Left lung (tissue), 10 donors: ENCODE data around the gene LMOD1. TPM values are rescaled to one million over a fixed set of nuclear protein-coding genes. Genes with fewer than 3 reads are reported as not detected.

ENCODE experiments used
- ATAC-seq: fragments of 200-7000 bp; cut with Tn5 transposase; one replicate; pipeline ENCODE4 v1.9.1; 2020; ENCODE audit warnings: moderate library complexity
- DNase-seq, 4 donors: peaks; one replicate each; pipeline ENCODE4 v3.0.0-alpha.2; 2013 to 2020
- H3K27ac ChIP-seq, 2 donors: fragments of 200-600 bp; sonication (generic) in 1 of 2; one replicate each; pipeline versions ENCODE4 v1.5.0 to v1.8.0; 2020 to 2021
- H3K27me3 ChIP-seq, 2 donors: fragments of 200-600 bp; sonication (generic) in 1 of 2; one replicate each; pipeline versions ENCODE4 v1.5.0 to v1.8.0; 2020 to 2021
- H3K36me3 ChIP-seq, 2 donors: fragments of 200-600 bp; sonication (generic) in 1 of 2; one replicate each; pipeline versions ENCODE4 v1.5.0 to v1.8.0; 2020 to 2021
- H3K4me1 ChIP-seq, 2 donors: fragments of 200-600 bp; one replicate each; pipeline ENCODE4 v1.8.0; 2021
- H3K4me3 ChIP-seq, 2 donors: fragments of 200-600 bp; sonication (generic) in 1 of 2; one replicate each; pipeline versions ENCODE4 v1.5.0 to v1.8.0; 2020 to 2021; ENCODE audit warnings: mild to moderate bottlenecking in 1 of 2
- H3K9me3 ChIP-seq, 2 donors: fragments of 200-600 bp; sonication (generic) in 1 of 2; one replicate each; pipeline versions ENCODE4 v1.5.0 to v1.8.0; 2020 to 2021
- intact Hi-C, 2 donors: fragments of 100-400 bp; cut with DNase I; formaldehyde crosslinking; loops; one replicate each; pipeline versions ENCODE4 v1.11.2 to v1.14.2; 2022
- polyA plus RNA-seq, 6 donors: library from polyadenylated mRNA; unstranded; fragments of 120-200 nt; gene quantifications; one replicate each; pipeline ENCODE4 v1.2.1, GENCODE V29; 2013; ENCODE audit not compliant: insufficient read length in 6 of 6
- total RNA-seq, 2 donors: library from RNA; stranded (reverse); fragmentation: NEBNext Ultra II Directional; extraction: Animal tissue kit (Norgen Biotek cat#: 25700); gene quantifications; one replicate each; pipeline ENCODE4 v1.2.1, GENCODE V29; 2021
- TF ChIP-seq, protein P1 (sequence below), 2 donors: fragments of 200-600 bp; sonication (generic) in 1 of 2; IDR thresholded peaks; one replicate each; pipeline versions ENCODE4 v1.5.0 to v1.8.0; 2021; ENCODE audit warnings: antibody characterized with exemption in 2 of 2
- donor health status: DM: no; HTN: yes; CAD: no.
- donor health status: DM: no; HTN: no; CAD: no.

Gene LMOD1
- total and polyA plus RNA-seq, 8 donors: 3.3 to 20.8 (median 5.1) TPM

DNA sequence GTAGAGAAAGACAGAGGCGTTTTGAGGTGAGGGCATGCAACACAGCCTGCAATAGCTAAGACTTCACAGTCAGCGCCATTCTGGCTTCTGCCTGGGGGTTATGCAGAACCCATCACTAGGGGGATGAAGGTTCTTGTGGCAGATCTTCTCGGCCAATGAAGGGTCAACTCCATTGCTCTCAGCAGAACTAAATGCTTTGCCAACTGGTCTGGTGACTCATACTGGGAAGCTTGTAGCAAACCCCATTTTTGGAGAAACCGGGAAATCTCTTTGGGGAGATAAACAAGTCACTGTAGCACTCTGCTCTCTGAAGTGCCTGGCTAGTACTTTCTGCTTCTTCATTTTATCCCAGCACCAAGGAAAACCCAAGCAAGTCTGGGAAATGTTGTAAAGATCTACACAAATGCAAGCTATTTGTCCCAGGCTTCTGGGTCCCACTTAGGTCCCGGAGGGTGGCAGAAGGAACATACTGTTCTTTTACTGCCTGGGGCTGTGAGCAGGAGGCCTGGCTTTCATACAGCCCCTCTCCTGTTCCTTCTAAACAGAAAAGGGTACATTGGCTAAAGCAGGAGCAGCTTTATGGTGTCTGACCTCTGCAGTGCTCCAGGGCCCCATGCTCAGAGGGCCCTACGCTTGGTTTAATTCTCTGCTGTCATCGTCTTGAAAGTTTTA is 28.9 kb downstream of the LMOD1 start:
- Histone ChIP-seq H3K36me3 (no peaks in the 10 kb centered on the region), H3K4me1 (peaks cover 7 to 12% of the 10 kb centered on the region in 2 donors), H3K27me3 (no peaks in the 10 kb centered on the region), H3K9me3 (peaks cover 0 to 2% of the 10 kb centered on the region in 2 donors), H3K4me3 (no peak overlapping the region), H3K27ac (peak overlapping the region; percentile 48 to 75)
- intact Hi-C loops: no loop called here
- ATAC-seq (peak; percentile 77), DNase-seq (no peak)
- TF ChIP-seq, protein P1, sequence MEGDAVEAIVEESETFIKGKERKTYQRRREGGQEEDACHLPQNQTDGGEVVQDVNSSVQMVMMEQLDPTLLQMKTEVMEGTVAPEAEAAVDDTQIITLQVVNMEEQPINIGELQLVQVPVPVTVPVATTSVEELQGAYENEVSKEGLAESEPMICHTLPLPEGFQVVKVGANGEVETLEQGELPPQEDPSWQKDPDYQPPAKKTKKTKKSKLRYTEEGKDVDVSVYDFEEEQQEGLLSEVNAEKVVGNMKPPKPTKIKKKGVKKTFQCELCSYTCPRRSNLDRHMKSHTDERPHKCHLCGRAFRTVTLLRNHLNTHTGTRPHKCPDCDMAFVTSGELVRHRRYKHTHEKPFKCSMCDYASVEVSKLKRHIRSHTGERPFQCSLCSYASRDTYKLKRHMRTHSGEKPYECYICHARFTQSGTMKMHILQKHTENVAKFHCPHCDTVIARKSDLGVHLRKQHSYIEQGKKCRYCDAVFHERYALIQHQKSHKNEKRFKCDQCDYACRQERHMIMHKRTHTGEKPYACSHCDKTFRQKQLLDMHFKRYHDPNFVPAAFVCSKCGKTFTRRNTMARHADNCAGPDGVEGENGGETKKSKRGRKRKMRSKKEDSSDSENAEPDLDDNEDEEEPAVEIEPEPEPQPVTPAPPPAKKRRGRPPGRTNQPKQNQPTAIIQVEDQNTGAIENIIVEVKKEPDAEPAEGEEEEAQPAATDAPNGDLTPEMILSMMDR (IDR thresholded peaks at IDR 0.05): no peak

GRCh38 chr1:201916649-201917249 is 29.6 kb downstream of the LMOD1 start:
- TF ChIP-seq, protein P1 (IDR thresholded peaks at IDR 0.05): no peak
- no peaks in the 10 kb centered on the region for H3K36me3 ChIP-seq
- intact Hi-C loops: no loop called here
- H3K4me1 ChIP-seq: peaks cover 7 to 12% of the 10 kb centered on the region in 2 donors
- no peaks in the 10 kb centered on the region for H3K27me3 ChIP-seq
- DNase-seq: peak in 2 of 4 donors; percentile 28 to 69
- peaks cover 0 to under 1% of the 10 kb centered on the region in 2 donors for H3K9me3 ChIP-seq
- H3K4me3 ChIP-seq: no peak overlapping the region
- H3K27ac ChIP-seq: peak overlapping the region in 1 of 2 donors; percentile 75
- ATAC-seq: peak; percentile 72

DNA sequence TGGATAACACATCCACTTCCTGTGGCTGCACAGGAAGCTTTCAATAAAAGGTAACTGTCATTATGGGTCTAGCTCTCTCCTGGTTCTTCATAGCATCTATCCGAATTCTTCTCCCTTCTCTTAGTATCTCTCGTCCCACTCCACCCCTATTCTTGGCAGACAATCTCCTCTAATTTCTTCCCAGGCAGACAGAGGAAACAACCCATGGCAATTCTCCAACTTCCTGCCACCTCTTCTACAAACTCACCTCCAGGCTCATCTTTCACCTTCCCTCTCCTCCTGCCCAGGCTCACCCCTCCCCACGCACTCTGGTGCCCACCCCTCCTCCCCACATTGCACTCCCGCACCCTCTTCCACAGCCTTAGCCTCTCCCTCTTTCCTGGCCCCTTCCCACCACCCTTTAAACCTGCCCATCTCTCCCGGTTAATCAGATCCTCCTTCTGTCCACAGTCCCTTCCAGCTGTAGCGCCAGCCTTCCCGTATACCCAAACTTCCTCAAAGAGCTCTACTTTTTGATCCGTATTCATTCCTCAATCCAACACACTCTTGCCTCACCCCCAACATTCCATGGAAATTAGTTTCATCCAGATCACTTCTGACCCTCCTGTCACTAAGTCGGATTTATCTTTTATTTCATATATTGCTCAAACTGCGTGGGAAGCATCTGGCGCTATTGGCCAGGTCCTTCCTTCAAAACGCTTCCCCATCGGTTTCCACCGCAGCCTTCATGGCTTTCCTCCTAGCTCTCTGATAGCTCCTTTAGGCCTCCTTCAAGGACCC is 31.7 kb downstream of the LMOD1 start:
- DNase-seq (no peak), ATAC-seq (no peak)
- H3K27me3 ChIP-seq: no peaks in the 10 kb centered on the region
- peaks cover 7 to 12% of the 10 kb centered on the region in 2 donors for H3K4me1 ChIP-seq
- intact Hi-C loops: no loop called here
- H3K36me3 ChIP-seq: no peaks in the 10 kb centered on the region
- H3K4me3 ChIP-seq: no peak overlapping the region
- H3K9me3 ChIP-seq: no peaks in the 10 kb centered on the region
- TF ChIP-seq, protein P1 (IDR thresholded peaks at IDR 0.05): no peak
- H3K27ac ChIP-seq: no peak overlapping the region

DNA sequence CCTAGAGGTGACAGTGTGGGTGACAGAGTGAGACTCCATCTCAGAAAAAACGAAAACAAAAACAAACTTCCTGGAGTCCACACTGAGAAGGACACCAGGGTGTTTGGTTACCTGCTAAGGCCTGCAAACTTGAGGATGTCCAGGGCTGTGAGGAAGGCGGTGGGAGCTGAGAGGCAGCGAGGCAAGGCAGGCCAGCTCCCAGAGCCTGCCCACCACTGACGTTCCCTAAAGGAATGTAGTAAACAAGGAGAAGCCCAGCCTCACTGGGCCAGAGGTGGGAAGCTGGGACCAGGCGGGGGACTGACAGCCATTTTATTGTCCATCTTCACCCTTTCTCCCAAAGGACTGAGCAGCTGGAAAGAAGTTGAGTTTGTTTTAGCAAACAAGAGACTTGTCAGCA is 33.5 kb downstream of the LMOD1 start:
- H3K9me3 ChIP-seq: no peaks in the 10 kb centered on the region
- peaks cover 7 to 11% of the 10 kb centered on the region in 2 donors for H3K4me1 ChIP-seq
- no peaks in the 10 kb centered on the region for H3K27me3 ChIP-seq
- no peaks in the 10 kb centered on the region for H3K36me3 ChIP-seq
- DNase-seq (no peak), ATAC-seq (no peak)
- H3K27ac ChIP-seq: no peak overlapping the region
- intact Hi-C loops: no loop called here
- TF ChIP-seq, protein P1 (IDR thresholded peaks at IDR 0.05): no peak
- no peak overlapping the region for H3K4me3 ChIP-seq
